T-helper 1 cell (primary cell): Measurements from ENCODE around the gene ABCC6.

Experiments used
- DNase-seq, 5 donors: peaks; one replicate each; pipeline ENCODE4 v3.0.0-alpha.2; 2012 to 2020

The ABCC6 gene

DNA sequence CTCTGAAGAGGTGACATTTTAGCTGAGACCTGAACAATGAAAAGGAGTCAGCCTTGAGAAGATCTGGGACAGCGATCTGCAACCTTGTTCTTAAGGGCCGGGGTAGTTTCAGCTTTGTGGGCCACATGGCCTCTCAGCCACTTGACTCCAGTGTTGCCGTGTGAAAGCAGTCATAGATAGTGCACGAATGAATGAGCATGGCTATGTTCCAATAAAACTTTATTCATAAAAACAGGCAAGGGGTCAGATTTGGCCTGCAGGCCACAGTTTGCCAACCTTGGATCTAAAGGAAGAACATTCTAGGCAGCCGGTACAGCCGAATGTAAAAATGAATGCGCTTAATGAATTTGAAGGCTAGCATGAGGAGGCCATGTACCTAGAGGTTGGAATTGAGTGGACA lies 83.5 kb downstream of the ABCC6 start:
- no peak for DNase-seq

DNA sequence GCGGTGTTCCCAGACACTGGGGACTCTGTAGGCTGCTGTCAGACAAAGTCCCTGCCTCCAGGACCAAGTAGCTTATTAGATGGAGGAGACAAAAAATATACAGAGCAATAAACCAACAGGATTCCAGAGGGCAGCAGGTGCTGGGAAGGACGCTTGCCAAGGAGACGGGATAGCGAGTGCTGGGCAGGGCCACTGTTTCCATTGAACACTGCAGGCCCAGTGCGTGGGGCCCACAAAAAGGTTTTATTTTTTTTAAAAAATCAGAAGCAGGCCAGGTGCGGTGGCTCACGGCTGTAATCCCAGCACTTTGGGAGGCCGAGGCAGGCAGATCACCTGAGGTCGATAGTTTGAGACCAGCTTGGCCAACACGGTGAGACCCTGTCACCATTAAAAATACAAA lies 84.2 kb downstream of the ABCC6 start:
- no peak for DNase-seq

DNA sequence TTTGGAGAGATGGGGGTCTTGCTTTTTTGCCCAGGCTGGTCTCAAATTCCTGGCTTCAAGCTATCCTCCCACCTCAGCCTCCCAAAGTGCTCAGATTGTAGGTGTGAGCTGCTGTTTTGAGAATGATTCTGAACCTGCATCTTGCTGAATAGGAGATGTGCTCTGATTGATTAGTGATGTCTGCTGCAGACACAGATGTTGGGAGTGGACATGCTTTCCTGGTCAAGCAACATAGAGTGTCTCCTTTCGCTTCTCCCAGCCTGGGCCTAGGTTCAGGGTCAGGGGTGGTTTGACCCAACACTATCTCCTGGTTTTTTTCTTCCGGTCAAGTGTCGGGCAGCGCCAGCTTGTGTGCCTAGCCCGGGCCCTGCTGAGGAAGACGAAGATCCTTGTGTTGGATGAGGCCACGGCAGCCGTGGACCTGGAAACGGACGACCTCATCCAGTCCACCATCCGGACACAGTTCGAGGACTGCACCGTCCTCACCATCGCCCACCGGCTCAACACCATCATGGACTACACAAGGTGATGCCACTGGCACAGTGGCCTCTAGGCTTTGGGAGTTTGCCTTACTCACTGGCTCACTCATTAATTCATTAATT lies 85.2 kb downstream of the ABCC6 start:
- DNase-seq = no peak

DNA sequence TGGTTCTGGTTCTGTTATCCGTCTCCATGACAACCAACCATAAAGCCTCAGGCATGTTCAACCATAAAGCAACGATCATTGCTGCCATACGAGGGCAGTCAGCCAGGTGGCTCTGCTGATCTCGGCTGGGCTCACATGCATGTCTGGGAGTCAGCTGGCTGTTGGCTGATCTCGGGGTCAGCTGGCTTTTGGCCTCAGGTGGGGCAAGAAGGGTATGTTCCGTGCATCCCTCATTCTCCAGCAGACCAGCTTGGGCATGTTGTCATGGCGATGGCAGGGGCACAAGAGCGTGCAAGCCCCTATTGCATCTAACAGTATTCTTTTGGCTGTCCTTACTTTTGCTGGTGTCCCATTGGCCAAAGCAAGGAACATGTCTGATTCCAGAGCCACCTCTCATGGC lies 86.2 kb downstream of the ABCC6 start:
- no peak for DNase-seq

DNA sequence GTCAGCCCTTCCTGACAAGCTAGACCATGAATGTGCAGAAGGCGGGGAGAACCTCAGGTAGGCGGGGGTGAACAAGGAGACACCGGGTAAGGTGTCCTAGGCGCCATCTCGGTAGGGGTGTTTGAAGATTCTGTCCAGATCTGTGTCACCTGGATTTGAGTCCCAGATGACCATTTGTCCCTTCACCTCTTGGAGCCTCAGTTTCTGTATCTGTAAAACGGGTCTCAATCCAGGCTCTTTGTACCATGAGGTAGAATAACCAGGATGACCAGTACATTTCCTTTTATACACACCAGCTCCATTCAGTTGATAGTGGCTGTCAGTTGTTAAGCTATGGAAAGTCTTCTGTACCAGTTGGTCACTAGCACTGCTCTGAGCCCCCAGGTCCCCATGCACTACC lies 86.7 kb downstream of the ABCC6 start:
- no peak for DNase-seq

DNA sequence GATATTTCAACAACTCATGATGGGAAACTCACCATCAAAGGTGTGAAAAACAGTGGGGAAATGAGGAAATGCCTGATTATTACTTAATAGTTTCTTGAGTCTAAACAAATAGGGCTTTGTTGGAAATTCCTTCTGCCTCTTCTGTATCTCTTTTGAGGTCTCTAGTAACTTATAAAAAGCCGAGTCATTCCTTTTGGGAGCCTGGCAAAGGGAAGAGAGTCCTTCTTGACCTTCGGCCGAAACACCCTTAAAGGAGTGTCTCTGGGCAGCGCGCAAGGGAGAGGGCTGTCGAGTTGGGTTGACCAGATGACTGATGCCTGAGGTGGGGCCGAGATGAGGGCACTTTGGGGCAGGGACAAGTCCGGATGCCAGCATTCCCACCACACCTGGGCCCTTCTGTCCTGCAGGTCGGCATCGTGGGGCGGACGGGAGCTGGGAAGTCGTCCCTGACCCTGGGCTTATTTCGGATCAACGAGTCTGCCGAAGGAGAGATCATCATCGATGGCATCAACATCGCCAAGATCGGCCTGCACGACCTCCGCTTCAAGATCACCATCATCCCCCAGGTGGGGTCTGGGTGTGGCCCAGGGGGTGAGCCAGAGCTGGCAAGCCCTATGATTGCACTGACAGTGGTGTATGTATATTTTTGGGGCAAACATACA lies 89.2 kb downstream of the ABCC6 start:
- no peak for DNase-seq

DNA sequence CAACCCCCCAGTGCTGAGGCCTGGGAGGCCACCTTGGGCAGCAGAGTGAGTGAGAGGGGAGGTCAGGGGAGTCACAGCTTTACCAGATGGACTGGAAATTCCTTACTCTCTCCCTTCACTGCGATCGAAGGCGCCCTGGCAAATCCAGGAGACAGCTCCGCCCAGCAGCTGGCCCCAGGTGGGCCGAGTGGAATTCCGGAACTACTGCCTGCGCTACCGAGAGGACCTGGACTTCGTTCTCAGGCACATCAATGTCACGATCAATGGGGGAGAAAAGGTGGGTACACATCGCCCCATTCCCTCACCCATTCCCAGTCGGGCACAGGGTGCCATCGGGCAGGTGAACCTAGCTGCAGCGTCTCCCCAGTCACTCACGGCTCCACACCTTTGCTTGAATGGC lies 91.6 kb downstream of the ABCC6 start:
- no peak for DNase-seq

DNA sequence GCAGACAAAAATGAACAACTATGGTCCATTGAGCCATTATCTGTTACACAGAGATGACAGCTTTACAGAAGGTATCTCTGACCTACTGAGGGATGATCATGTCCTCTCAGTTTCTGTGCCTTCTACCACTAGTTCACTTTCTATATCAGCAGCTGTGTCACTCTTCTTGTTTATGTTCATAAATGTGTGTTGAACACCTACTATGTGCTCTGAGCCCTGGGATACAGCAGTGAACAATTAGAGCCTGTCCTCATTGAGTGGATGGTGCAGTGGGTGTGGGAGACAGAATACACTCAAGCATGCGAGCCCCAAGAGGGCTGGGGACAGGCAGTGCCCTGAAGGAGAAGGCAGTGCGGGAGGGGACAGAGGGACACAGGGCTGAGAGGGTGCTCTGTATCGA lies 92.1 kb downstream of the ABCC6 start:
- no peak for DNase-seq

DNA sequence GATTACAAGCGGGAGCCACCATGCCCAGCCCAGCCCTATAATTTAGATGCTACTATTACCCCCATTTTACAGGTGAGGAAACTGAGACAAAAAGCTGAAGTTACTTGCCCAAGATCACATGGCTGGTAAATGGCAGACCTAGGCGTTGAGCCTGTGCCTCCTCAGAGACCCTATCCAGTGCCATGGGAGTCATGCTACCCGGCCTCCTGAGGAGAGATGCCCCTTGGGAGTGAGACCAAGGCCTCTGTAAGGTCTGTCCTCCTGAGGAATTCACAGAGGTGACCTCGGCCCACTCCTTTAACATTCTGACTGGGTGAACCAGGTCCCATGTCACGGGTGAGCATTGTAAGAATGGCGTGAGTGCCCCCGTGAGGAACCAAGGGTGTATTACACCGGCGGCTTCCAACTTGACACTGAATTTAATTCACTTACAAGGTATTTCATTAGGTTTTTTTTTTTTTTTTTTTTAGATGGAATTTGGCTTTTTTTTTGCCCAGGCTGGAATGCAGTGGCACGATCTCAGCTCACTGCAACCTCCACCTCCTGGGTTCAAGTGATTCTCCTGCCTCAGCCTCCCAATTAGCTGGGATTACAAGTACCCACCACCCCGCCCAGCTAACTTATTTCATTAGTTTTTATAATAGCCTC lies 95.7 kb downstream of the ABCC6 start:
- DNase-seq = peak; percentile 24 to 62 (median 48)

DNA sequence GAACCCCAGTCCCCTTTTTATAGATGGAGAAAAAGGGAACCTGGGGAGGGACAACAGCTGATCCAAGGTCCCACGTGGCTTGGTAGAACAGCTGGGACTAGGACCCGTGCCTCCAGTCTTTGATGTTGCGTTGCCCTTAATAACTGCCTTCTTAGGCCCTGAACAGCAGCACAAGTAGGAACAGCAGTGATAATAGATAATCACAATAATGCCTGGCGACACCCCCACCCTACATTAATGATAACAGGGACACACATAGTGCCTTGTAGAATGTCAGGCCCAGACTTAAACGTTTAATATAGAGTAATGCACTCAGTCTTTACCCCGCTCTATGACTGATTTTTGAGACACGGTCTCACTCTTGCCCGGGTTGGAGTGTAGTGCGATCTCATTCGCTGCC lies 96.4 kb downstream of the ABCC6 start:
- DNase-seq = no peak

DNA sequence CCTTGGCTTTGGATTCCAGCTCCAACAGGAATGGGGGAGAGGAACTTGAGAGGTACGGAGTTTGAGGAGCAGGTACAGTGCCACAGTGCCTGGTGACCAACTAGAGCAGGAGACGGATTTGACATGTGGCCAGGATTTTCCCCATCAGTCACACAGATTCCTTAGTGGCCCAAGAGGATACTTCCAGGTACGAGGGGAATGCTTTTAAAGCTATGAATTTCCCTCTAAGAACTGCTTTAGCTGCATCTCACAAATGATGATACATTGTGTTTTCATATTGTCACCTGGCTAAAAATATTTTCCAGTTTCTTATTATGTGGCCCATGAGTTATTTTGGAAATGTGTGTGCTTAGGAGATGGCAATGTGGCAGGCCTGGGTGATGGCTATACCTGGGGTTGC lies 98.3 kb downstream of the ABCC6 start:
- DNase-seq = no peak

DNA sequence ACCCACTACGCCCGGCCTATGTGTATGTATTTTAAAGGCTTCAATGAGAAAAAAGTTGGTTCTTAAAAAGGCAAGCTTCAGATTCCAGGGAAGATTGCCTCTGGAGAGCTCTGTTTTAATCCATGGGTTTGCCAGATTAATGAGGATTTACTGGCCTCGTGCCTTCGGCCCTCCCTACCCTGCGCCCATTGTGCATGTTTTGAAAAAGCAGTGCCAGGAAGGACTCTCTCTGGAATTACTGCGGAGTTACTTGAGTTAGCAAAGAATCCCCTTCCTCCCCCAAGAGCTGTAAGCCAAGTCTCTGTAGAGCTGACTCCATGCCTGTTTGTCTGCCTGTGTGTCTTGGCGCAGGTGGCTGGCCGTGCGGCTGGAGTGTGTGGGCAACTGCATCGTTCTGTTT lies 98.9 kb downstream of the ABCC6 start:
- no peak for DNase-seq

DNA sequence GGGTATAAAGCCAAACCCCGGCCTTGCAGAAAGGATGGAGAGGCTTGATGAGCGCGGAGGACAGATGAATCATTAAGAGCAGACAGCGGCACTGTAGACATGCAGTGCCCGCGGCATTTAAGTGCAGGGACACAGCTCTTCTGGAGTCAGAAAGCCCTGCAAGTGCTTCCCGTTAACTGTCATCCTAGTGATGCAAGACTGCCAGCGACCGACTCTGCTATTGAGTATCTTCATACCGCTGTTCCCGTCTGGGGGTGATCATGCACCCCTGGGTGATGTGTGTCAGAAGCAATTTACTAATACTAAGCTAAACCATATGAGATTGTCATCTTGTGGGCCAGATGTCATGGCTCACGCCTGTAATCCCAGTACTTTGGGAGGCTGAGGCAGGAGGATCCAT lies 101.0 kb downstream of the ABCC6 start:
- no peak for DNase-seq

DNA sequence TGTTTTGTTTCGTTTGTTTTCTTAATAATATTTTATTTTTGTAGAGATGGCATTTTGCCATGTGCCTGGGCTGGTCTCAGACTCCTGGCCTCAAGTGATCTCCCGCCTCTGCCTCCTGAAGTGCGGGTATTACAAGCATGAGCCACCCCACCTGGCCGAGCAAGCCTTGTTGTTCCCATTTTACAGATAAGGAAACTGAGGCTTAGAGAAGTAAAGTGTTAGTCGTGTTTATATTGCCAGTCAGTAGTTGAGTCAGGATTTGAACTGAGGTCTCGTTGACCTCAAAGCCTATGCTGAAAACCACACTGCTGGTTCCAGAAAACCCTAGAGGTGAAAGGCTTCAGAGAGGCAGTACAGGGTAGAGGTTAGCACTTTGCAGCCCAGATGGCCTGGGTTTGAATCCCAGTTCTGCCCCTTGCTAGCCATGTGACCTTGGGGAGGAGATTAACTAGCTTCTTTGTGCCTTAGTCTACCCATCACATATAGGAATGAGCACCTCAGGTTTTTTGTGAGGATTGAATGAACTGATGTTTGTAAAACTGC lies 102.0 kb downstream of the ABCC6 start:
- DNase-seq = no peak

DNA sequence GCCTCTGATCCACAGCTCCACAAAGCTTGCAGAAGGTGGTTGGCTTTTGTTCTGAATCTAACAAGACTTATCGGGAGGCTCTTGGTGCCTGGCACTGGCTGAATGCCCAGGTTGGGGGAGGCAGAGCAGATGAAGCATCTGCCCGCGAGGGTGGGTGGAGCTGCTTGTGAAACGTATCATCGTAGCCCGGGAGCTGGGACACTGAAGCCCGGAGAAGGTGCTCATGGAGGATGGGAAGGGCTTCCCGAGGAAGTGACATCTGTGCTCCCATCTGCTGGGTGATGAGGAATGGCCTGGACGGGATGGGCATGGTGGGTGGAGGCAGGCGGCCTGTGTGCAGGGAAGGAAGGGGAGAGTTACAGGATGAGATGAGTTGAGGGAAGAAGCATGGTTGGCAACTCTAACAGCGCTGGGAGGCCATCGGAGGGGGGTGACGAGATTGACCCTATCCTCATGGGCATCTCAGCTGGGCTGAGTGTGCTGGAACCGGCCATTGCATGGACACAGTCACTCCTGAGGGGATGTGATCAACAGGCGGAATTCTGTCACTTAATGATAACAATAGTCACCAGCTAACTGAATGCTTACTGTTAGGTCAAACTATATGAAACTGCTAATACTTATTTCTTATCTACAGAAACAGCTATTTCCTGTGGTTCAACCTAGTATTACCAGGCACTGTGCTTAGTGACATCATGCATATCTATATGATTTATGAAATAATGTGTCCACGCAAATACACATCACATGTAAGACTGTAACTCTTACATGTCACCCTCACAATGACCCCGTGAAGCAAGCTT lies 102.7 kb downstream of the ABCC6 start:
- DNase-seq = no peak

DNA sequence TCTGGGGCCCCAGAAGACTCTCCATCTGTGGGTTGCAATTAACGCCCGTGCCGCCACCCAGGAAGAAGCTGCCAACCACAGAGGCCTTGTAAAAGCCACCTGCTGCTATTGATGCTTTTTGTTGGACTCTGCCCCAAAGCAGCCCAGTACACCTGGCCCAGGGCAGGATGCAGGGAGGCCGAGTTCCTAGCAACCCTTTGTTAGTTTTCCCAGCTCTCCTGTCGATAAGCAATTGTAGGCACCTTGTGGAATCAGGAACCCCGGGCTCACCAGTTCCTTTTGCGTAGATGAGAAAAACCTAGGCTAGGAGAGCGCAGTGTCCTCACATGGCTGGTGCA lies 103.3 kb downstream of the ABCC6 start:
- DNase-seq = no peak

DNA sequence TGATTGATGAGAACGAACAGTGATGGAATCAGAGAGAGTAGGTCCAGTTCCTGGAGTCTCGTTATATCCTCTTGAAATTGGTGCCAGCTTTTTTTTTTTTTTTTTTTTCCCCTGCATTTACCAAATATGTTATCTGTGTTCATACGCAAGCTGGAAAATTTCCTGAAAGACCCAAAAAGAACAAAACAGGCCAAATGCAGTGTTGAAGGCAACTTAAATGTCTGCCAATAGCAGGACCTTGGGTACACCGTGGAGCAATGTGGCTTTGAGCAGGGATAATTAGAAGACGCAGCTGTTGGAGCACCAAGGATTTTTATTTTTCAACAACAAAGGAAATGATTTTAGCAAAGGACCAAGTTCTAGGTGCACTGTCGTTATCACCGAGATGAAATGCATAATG lies 105.0 kb downstream of the ABCC6 start:
- DNase-seq = no peak

DNA sequence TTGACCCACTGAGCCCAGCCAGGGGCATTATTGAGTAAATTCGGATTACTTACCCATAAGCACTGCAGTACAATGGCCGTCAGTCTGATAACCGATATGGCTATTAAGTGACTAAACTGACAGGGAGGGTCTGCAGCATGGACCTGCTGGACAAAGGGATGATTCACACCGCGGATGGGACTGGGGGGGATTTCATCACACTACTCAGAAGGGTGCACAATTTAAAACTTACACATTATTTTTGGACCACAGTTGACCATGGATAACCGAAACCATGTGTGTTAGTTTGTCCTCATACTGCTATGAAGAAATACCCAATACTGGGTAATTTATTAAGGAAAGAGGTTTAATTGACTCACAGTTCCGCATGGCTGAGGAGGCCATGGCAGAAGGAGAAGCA lies 106.5 kb downstream of the ABCC6 start:
- no peak for DNase-seq

DNA sequence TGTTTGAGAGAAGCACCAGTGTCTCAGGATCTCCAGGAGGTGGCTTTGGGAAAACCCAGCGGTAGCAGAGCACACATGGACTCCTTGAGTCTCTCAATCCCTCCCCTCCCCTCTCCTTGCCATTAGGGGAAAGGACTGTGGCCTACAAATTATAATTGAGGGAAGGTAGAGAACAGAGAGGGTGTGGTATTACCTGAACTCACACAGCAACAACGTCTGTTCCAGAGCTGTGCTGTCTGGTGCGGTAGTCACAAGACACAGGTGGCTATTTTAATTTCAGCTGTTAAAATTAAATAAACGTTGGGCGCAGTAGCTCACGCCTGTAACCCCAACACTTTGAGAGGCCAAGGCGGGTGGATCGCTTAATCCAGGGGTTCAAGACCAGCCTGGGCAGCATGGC lies 110.2 kb downstream of the ABCC6 start:
- DNase-seq = no peak

DNA sequence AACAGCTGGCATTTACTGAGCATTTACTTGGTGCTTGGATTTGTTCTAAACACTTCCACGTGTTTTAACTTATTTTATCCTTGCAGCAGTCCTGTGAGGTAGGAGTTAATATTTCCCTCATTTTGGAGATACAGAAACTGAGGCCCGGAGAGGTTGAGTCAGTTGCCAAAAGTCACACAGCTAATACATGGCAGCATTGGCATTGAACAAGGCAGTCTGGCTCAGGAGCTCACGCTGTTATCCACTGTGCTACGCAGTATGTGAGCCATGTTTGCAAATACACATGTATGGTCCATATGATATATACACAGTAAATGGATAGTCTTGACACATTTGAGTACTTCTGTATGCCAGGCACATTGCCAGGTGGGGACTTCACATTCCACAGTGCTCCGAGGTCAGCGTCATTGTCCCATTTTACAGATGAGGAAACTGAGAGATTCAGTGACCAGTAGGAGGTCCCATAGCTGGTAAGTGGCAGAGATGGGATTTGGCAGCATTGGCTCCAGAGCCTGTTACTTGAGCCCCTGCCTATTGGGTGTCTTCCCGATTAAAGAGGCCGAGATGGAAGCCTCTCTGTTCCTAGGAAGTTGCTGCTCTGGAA lies 110.7 kb downstream of the ABCC6 start:
- DNase-seq = no peak

DNA sequence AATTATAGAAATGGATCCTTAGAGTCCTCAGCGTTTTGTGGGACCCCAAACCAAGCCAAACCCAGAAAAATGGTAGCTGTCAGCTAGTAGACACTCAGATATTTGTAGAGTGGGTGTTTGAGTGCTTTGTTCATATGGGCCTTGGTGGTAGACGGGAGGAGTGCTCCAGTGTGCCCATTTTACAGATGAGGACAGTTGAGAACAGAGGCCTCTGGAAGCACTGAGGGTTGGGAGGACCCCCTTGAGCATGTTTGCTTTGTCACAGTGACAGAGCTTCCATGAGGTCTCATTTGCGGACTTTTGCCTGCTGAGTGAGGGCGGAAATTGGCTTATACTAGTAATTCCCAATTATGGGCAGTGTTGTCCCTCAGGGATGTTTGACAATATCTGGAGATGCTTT lies 111.7 kb downstream of the ABCC6 start:
- DNase-seq = no peak

DNA sequence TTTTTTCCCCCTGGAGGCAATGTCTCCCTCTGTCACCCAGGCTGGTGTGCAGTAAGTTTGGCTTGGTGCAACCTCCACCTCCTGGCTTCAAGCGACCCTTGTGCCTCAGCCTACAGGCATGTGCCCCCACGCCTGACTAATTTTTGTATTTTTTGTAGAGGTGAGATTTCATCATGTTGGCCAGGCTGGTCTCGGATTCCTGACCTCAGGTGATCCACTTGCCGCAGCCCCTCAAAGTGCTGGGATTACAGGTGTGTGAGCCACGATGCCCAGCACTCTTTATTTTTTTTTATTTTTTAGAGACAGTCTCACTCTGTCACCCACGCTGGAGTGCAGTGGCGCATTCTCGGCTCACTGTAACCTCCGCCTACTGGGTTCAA lies 113.2 kb downstream of the ABCC6 start:
- no peak for DNase-seq

DNA sequence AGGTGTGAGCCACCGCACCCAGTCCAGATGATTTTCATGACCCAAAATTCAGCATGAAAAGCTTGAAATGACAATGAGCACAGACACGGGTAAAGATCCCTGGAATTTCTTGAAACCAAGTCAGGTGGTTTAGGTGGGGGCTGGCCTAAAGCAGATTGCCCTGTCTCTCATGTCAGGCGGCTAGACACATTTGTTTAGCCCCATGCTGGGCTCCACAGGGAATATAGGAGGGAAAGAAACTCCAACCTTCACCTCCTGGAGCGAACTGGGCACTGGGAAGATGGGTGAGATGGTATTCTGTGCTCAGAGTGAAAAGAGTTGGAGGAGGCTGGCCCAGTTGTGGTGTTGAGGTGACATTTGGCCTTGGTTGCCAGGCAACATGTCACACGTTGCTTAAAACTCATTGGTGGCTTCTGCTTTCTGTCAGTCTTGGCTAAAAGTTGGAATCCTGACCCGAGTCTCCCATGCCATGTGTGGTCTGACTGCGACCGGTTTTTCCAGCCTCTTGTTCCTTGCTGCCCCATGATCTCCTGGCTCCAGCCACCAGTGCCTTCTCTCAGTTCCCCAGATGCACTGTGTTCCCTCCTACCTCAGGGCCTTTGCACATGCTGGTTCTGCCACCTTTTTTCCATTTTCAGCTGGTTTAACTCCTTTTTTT lies 113.7 kb downstream of the ABCC6 start:
- DNase-seq = no peak
